ENCODE results near the gene NDUFB4. TPM values are rescaled to one million over a fixed set of nuclear protein-coding genes. Genes with fewer than 3 reads are reported as not detected.
"Not testable (repeated sequence)": the region's sequence is repeated elsewhere in the genome, so short reads cannot be mapped to it uniquely, and the experiment has no call there.

The NDUFB4 gene
- total RNA-seq, 5 donors from 2014 or later (not counting 1 experiment from before 2014, with no cell fraction given), result 59.3 to 79.6 (median 73.6) TPM

GRCh38 chr3:120623727-120624093 is 27.6 kb downstream of the NDUFB4 start:
- CTCF ChIA-PET, result no interaction called here
- peaks cover 9 to 14% (median 10%) of the 10 kb centered on the region in 3 donors for H3K9me3 Mint-ChIP-seq
- no peaks in the 10 kb centered on the region for H3K36me3 ChIP-seq (ENCODE audit: control insufficient read depth in 2 of 2, extremely low read depth in 1 of 2, insufficient read depth in 1 of 2, low read length in 1 of 2)
- peaks cover 5% of the 10 kb centered on the region for H3K36me3 Mint-ChIP-seq
- no peak overlapping the region for H3K4me3 Mint-ChIP-seq
- POLR2A ChIA-PET, result no interaction called here
- no peaks in the 10 kb centered on the region for H3K4me1 Mint-ChIP-seq
- H3K4me3 ChIP-seq (ENCODE audit: control insufficient read depth in 1 of 2, extremely low read depth in 1 of 2, low read length in 1 of 2), result no peak overlapping the region
- peaks cover 2% of the 10 kb centered on the region for H3K9me3 ChIP-seq
- DNase-seq (no peak), ATAC-seq (replicated peaks in 1 of 4) (no peak)
- no peak overlapping the region for H3K27ac Mint-ChIP-seq
- H3K4me1 ChIP-seq (ENCODE audit: control insufficient read depth in 1 of 2, extremely low read depth in 1 of 2, insufficient read depth in 2 of 2, low read length in 2 of 2), result no peaks in the 10 kb centered on the region
- H3K27me3 ChIP-seq (replicated peaks in 1 of 2; ENCODE audit: control insufficient read depth in 2 of 2, extremely low read depth in 1 of 2, insufficient read depth in 2 of 2, low read length in 1 of 2), result peaks cover 0 to 4% of the 10 kb centered on the region in 2 experiments
- H3K27me3 Mint-ChIP-seq, result peaks cover 3 to 4% of the 10 kb centered on the region in 2 donors
- no peak overlapping the region for H3K27ac ChIP-seq (ENCODE audit: low read length)

- DNase-seq (no peak), ATAC-seq (replicated peaks in 1 of 4) (no peak)
- H3K4me3 Mint-ChIP-seq, result no peak overlapping the region
- peaks cover 3 to 4% of the 10 kb centered on the region in 2 donors for H3K27me3 Mint-ChIP-seq
- Histone ChIP-seq H3K4me1 (ENCODE audit: control insufficient read depth in 1 of 2, extremely low read depth in 1 of 2, insufficient read depth in 2 of 2, low read length in 2 of 2) (no peaks in the 10 kb centered on the region), H3K36me3 (ENCODE audit: control insufficient read depth in 2 of 2, extremely low read depth in 1 of 2, insufficient read depth in 1 of 2, low read length in 1 of 2) (no peaks in the 10 kb centered on the region), H3K27ac (ENCODE audit: low read length) (no peak overlapping the region), H3K27me3 (replicated peaks in 1 of 2; ENCODE audit: control insufficient read depth in 2 of 2, extremely low read depth in 1 of 2, insufficient read depth in 2 of 2, low read length in 1 of 2) (peaks cover 0 to 4% of the 10 kb centered on the region in 2 experiments), H3K4me3 (ENCODE audit: control insufficient read depth in 1 of 2, extremely low read depth in 1 of 2, low read length in 1 of 2) (no peak overlapping the region), H3K9me3 (peaks cover 2% of the 10 kb centered on the region)
- H3K36me3 Mint-ChIP-seq, result peaks cover 8% of the 10 kb centered on the region
- no peak overlapping the region for H3K27ac Mint-ChIP-seq
- ChIA-PET CTCF (interaction anchor here in 1 of 2 donors (0.7 to 1.1 kb wide), 2 partner anchors 58 to 108 kb away, joined by 3 to 4 read pairs; no protein-coding TSS in a partner anchor), POLR2A (no interaction called here)
- H3K9me3 Mint-ChIP-seq, result peaks cover 9 to 20% (median 15%) of the 10 kb centered on the region in 3 donors
- no peaks in the 10 kb centered on the region for H3K4me1 Mint-ChIP-seq
Measured at GRCh38 chr3:120625159-120625586, 29.0 kb downstream of the NDUFB4 start.

- Histone ChIP-seq H3K36me3 (ENCODE audit: control insufficient read depth in 2 of 2, extremely low read depth in 1 of 2, insufficient read depth in 1 of 2, low read length in 1 of 2) (no peaks in the 10 kb centered on the region), H3K4me3 (ENCODE audit: control insufficient read depth in 1 of 2, extremely low read depth in 1 of 2, low read length in 1 of 2) (no peak overlapping the region), H3K27me3 (replicated peaks in 1 of 2; ENCODE audit: control insufficient read depth in 2 of 2, extremely low read depth in 1 of 2, insufficient read depth in 2 of 2, low read length in 1 of 2) (no peaks in the 10 kb centered on the region), H3K9me3 (no peaks in the 10 kb centered on the region), H3K4me1 (ENCODE audit: control insufficient read depth in 1 of 2, extremely low read depth in 1 of 2, insufficient read depth in 2 of 2, low read length in 2 of 2) (no peaks in the 10 kb centered on the region), H3K27ac (ENCODE audit: low read length) (no peak overlapping the region)
- Mint-ChIP-seq H3K27me3 (no peaks in the 10 kb centered on the region), H3K4me3 (no peak overlapping the region), H3K4me1 (peaks cover under 1 to 3% (median 1%) of the 10 kb centered on the region in 3 donors), H3K9me3 (peaks cover 4 to 22% (median 16%) of the 10 kb centered on the region in 3 donors), H3K27ac (no peak overlapping the region), H3K36me3 (peaks cover 4% of the 10 kb centered on the region)
- no CpG with 5 or more reads among the region's 1 CpG for WGBS (ENCODE audit: insufficient coverage)
- no peak for DNase-seq
- ChIA-PET CTCF (no interaction called here), POLR2A (interaction anchor here in 1 of 2 donors (0.6 kb wide), 1 partner anchor 36 kb away, joined by 3 read pairs; no protein-coding TSS in a partner anchor)
- no peak for ATAC-seq (replicated peaks in 1 of 4)
Measured at GRCh38 chr3:120634539-120634938, 38.4 kb downstream of the NDUFB4 start.

- no peaks in the 10 kb centered on the region for H3K36me3 ChIP-seq (ENCODE audit: control insufficient read depth in 2 of 2, extremely low read depth in 1 of 2, insufficient read depth in 1 of 2, low read length in 1 of 2)
- no peaks in the 10 kb centered on the region for H3K9me3 ChIP-seq
- Mint-ChIP-seq H3K27me3 (no peaks in the 10 kb centered on the region), H3K4me3 (no peak overlapping the region), H3K9me3 (peaks cover 4 to 9% (median 5%) of the 10 kb centered on the region in 3 donors), H3K4me1 (peaks cover 10 to 14% (median 13%) of the 10 kb centered on the region in 3 donors), H3K27ac (no peak overlapping the region), H3K36me3 (peaks cover 4% of the 10 kb centered on the region)
- CTCF ChIA-PET, result interaction anchor here in 1 of 2 donors (0.6 kb wide), 1 partner anchor 16 kb away, joined by 3 read pairs; no protein-coding TSS in a partner anchor
- no peaks in the 10 kb centered on the region for H3K27me3 ChIP-seq (replicated peaks in 1 of 2; ENCODE audit: control insufficient read depth in 2 of 2, extremely low read depth in 1 of 2, insufficient read depth in 2 of 2, low read length in 1 of 2)
- H3K27ac ChIP-seq (ENCODE audit: low read length), result no peak overlapping the region
- no CpG with 5 or more reads among the region's 2 CpGs for WGBS (ENCODE audit: insufficient coverage)
- no peak overlapping the region for H3K4me3 ChIP-seq (ENCODE audit: control insufficient read depth in 1 of 2, extremely low read depth in 1 of 2, low read length in 1 of 2)
- POLR2A ChIA-PET, result no interaction called here
- ATAC-seq (replicated peaks in 1 of 4), result no peak
- DNase-seq, result no peak
- H3K4me1 ChIP-seq (ENCODE audit: control insufficient read depth in 1 of 2, extremely low read depth in 1 of 2, insufficient read depth in 2 of 2, low read length in 2 of 2), result peaks cover 0 to 4% of the 10 kb centered on the region in 2 experiments
Measured at GRCh38 chr3:120636795-120637401, 40.8 kb downstream of the NDUFB4 start.

GRCh38 chr3:120637851-120638559 is 41.9 kb downstream of the NDUFB4 start:
- peaks cover 4% of the 10 kb centered on the region for H3K36me3 Mint-ChIP-seq
- H3K36me3 ChIP-seq (ENCODE audit: control insufficient read depth in 2 of 2, extremely low read depth in 1 of 2, insufficient read depth in 1 of 2, low read length in 1 of 2), result no peaks in the 10 kb centered on the region
- H3K4me1 ChIP-seq (ENCODE audit: control insufficient read depth in 1 of 2, extremely low read depth in 1 of 2, insufficient read depth in 2 of 2, low read length in 2 of 2), result peaks cover 0 to 4% of the 10 kb centered on the region in 2 experiments
- ATAC-seq (replicated peaks in 1 of 4) (no peak), DNase-seq (no peak)
- no peak overlapping the region for H3K27ac ChIP-seq (ENCODE audit: low read length)
- CTCF ChIA-PET, result no interaction called here
- no peaks in the 10 kb centered on the region for H3K27me3 Mint-ChIP-seq
- H3K27ac Mint-ChIP-seq, result no peak overlapping the region
- peaks cover 10 to 14% (median 13%) of the 10 kb centered on the region in 3 donors for H3K4me1 Mint-ChIP-seq
- 45% methylated on average over 2 of the region's 6 CpGs for WGBS (ENCODE audit: insufficient coverage)
- peaks cover 4 to 9% (median 5%) of the 10 kb centered on the region in 3 donors for H3K9me3 Mint-ChIP-seq
- POLR2A ChIA-PET, result no interaction called here
- H3K4me3 ChIP-seq (ENCODE audit: control insufficient read depth in 1 of 2, extremely low read depth in 1 of 2, low read length in 1 of 2), result no peak overlapping the region
- H3K4me3 Mint-ChIP-seq, result no peak overlapping the region
- no peaks in the 10 kb centered on the region for H3K27me3 ChIP-seq (replicated peaks in 1 of 2; ENCODE audit: control insufficient read depth in 2 of 2, extremely low read depth in 1 of 2, insufficient read depth in 2 of 2, low read length in 1 of 2)
- H3K9me3 ChIP-seq, result no peaks in the 10 kb centered on the region

- H3K9me3 Mint-ChIP-seq; CTCF ChIA-PET; H3K9me3 ChIP-seq; H3K4me3 Mint-ChIP-seq; H3K27ac Mint-ChIP-seq; H3K4me3 ChIP-seq (ENCODE audit: control insufficient read depth in 1 of 2, extremely low read depth in 1 of 2, low read length in 1 of 2); H3K4me1 ChIP-seq (ENCODE audit: control insufficient read depth in 1 of 2, extremely low read depth in 1 of 2, insufficient read depth in 2 of 2, low read length in 2 of 2); POLR2A ChIA-PET; H3K27me3 ChIP-seq (replicated peaks in 1 of 2; ENCODE audit: control insufficient read depth in 2 of 2, extremely low read depth in 1 of 2, insufficient read depth in 2 of 2, low read length in 1 of 2); DNase-seq; H3K36me3 Mint-ChIP-seq; ATAC-seq (replicated peaks in 1 of 4); H3K36me3 ChIP-seq (ENCODE audit: control insufficient read depth in 2 of 2, extremely low read depth in 1 of 2, insufficient read depth in 1 of 2, low read length in 1 of 2); H3K27ac ChIP-seq (ENCODE audit: low read length); H3K27me3 Mint-ChIP-seq: not testable (repeated sequence)
- H3K4me1 Mint-ChIP-seq, result peaks cover 10 to 14% (median 13%) of the 10 kb centered on the region in 3 donors
- no CpG with 5 or more reads among the region's 4 CpGs for WGBS (ENCODE audit: insufficient coverage)
Measured at GRCh38 chr3:120638820-120639219, 42.7 kb downstream of the NDUFB4 start.

Data from T-cell (primary cell).